SK-N-SH (cell line): Measurements from ENCODE around the gene PTPRA.

Experiments used
- EP300 ChIP-seq, 2 experiments: IDR thresholded peaks; 2 replicates each; pipeline versions ENCODE4 v1.4.0 to v1.6.1; 2012; ENCODE audit warnings: borderline replicate concordance in 1 of 2, low read depth in 1 of 2, low read length in 1 of 2
- EZH2phosphoT487 ChIP-seq: fragments of 200-600 bp; sonication (generic); IDR thresholded peaks from 2 replicates; pipeline ENCODE4 v1.6.1; 2017; ENCODE audit warnings: low read depth, mixed run types, mild to moderate bottlenecking, antibody characterized with exemption, moderate library complexity, borderline replicate concordance
- MEF2A ChIP-seq: IDR thresholded peaks from 2 replicates; pipeline ENCODE4 v1.4.0; 2012; ENCODE audit warnings: low read depth, borderline replicate concordance
- POLR2AphosphoS5 ChIP-seq: IDR thresholded peaks from 2 replicates; pipeline ENCODE4 v1.6.1; 2012; ENCODE audit warnings: low read depth, low read length
- RAD21 ChIP-seq: IDR thresholded peaks from 2 replicates; pipeline ENCODE4 v1.6.1; 2012; ENCODE audit warnings: mild to moderate bottlenecking, low read length
- SMC3 ChIP-seq: IDR thresholded peaks from 2 replicates; pipeline ENCODE4 v1.6.1; 2012; ENCODE audit warnings: low read depth, low read length, improper control_type of control experiment
- TEAD4 ChIP-seq: IDR thresholded peaks from 2 replicates; pipeline ENCODE4 v1.4.0; 2012; ENCODE audit warnings: mild to moderate bottlenecking, borderline replicate concordance; ENCODE audit not compliant: insufficient read depth
- TF ChIP-seq, protein P1 (sequence below): fragments of 200-600 bp; sonication (generic); IDR thresholded peaks from 2 replicates; pipeline ENCODE4 v1.6.1; 2017; ENCODE audit warnings: antibody characterized with exemption, mild to moderate bottlenecking, moderate library complexity
- TF ChIP-seq, protein P2 (sequence below): IDR thresholded peaks from 2 replicates; pipeline ENCODE4 v1.6.1; 2012; ENCODE audit warnings: mild to moderate bottlenecking, low read depth, low read length, moderate library complexity
- TF ChIP-seq, protein P3 (sequence below): IDR thresholded peaks from 2 replicates; pipeline ENCODE4 v1.4.0; 2012; ENCODE audit warnings: low read depth, borderline replicate concordance
- TF ChIP-seq, protein P4 (sequence below): IDR thresholded peaks from 2 replicates; pipeline ENCODE4 v1.4.0; 2012; ENCODE audit warnings: low read depth, borderline replicate concordance

- TF ChIP-seq TEAD4 (no peak), RAD21 (no peak), MEF2A (no peak), SMC3 (no peak), EZH2phosphoT487 (no peak), POLR2AphosphoS5 (no peak), EP300 (IDR thresholded peaks at IDR 0.05; ENCODE audit: borderline replicate concordance in 1 of 2, low read depth in 1 of 2, low read length in 1 of 2) (no peak)
- TF ChIP-seq, protein P1, sequence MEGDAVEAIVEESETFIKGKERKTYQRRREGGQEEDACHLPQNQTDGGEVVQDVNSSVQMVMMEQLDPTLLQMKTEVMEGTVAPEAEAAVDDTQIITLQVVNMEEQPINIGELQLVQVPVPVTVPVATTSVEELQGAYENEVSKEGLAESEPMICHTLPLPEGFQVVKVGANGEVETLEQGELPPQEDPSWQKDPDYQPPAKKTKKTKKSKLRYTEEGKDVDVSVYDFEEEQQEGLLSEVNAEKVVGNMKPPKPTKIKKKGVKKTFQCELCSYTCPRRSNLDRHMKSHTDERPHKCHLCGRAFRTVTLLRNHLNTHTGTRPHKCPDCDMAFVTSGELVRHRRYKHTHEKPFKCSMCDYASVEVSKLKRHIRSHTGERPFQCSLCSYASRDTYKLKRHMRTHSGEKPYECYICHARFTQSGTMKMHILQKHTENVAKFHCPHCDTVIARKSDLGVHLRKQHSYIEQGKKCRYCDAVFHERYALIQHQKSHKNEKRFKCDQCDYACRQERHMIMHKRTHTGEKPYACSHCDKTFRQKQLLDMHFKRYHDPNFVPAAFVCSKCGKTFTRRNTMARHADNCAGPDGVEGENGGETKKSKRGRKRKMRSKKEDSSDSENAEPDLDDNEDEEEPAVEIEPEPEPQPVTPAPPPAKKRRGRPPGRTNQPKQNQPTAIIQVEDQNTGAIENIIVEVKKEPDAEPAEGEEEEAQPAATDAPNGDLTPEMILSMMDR: no peak
- TF ChIP-seq, protein P2, sequence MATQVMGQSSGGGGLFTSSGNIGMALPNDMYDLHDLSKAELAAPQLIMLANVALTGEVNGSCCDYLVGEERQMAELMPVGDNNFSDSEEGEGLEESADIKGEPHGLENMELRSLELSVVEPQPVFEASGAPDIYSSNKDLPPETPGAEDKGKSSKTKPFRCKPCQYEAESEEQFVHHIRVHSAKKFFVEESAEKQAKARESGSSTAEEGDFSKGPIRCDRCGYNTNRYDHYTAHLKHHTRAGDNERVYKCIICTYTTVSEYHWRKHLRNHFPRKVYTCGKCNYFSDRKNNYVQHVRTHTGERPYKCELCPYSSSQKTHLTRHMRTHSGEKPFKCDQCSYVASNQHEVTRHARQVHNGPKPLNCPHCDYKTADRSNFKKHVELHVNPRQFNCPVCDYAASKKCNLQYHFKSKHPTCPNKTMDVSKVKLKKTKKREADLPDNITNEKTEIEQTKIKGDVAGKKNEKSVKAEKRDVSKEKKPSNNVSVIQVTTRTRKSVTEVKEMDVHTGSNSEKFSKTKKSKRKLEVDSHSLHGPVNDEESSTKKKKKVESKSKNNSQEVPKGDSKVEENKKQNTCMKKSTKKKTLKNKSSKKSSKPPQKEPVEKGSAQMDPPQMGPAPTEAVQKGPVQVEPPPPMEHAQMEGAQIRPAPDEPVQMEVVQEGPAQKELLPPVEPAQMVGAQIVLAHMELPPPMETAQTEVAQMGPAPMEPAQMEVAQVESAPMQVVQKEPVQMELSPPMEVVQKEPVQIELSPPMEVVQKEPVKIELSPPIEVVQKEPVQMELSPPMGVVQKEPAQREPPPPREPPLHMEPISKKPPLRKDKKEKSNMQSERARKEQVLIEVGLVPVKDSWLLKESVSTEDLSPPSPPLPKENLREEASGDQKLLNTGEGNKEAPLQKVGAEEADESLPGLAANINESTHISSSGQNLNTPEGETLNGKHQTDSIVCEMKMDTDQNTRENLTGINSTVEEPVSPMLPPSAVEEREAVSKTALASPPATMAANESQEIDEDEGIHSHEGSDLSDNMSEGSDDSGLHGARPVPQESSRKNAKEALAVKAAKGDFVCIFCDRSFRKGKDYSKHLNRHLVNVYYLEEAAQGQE: no peak
- TF ChIP-seq, protein P3, sequence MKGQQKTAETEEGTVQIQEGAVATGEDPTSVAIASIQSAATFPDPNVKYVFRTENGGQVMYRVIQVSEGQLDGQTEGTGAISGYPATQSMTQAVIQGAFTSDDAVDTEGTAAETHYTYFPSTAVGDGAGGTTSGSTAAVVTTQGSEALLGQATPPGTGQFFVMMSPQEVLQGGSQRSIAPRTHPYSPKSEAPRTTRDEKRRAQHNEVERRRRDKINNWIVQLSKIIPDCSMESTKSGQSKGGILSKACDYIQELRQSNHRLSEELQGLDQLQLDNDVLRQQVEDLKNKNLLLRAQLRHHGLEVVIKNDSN: no peak
- TF ChIP-seq, protein P4, sequence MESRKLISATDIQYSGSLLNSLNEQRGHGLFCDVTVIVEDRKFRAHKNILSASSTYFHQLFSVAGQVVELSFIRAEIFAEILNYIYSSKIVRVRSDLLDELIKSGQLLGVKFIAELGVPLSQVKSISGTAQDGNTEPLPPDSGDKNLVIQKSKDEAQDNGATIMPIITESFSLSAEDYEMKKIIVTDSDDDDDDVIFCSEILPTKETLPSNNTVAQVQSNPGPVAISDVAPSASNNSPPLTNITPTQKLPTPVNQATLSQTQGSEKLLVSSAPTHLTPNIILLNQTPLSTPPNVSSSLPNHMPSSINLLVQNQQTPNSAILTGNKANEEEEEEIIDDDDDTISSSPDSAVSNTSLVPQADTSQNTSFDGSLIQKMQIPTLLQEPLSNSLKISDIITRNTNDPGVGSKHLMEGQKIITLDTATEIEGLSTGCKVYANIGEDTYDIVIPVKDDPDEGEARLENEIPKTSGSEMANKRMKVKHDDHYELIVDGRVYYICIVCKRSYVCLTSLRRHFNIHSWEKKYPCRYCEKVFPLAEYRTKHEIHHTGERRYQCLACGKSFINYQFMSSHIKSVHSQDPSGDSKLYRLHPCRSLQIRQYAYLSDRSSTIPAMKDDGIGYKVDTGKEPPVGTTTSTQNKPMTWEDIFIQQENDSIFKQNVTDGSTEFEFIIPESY: no peak
Observed at GRCh38 chr20:2918096-2919049, 45.1 kb downstream of the PTPRA start.
